Kidney (tissue), 14 donors: ENCODE results near the gene USP48. TPM values are rescaled to one million over a fixed set of nuclear protein-coding genes. Genes with fewer than 3 reads are reported as not detected.
"Not testable (repeated sequence)": the region's sequence is repeated elsewhere in the genome, so short reads cannot be mapped to it uniquely, and the experiment has no call there.

Experiments
- DNase-seq, 5 donors: peaks; one replicate each; pipeline ENCODE4 v3.0.0-alpha.2; 2013 to 2020
- FAIRE-seq: peaks from 2 replicates; lab custom pipeline; 2012; peaks lifted over from hg19 to GRCh38; lab: Jason Lieb, UNC
- H3K27ac ChIP-seq, 2 donors: one replicate each; pipeline ENCODE4 v1.7.0; 2013; ENCODE audit warnings: low read depth in 2 of 2, low read length in 2 of 2, inconsistent platforms in 1 of 2
- H3K27me3 ChIP-seq: one replicate; pipeline ENCODE4 v1.7.1; 2013; ENCODE audit warnings: low read length, inconsistent platforms; ENCODE audit not compliant: control insufficient read depth, insufficient read depth
- H3K36me3 ChIP-seq, 3 donors: one replicate each; pipeline versions ENCODE4 v1.7.0 to v1.7.1; 2013; ENCODE audit warnings: low read length in 3 of 3, control low read depth in 1 of 3, inconsistent platforms in 1 of 3; ENCODE audit not compliant: insufficient read depth in 3 of 3, control insufficient read depth in 2 of 3
- H3K4me1 ChIP-seq, 3 donors: one replicate each; pipeline versions ENCODE4 v1.7.0 to v1.7.1; 2013; ENCODE audit warnings: low read length in 3 of 3, inconsistent platforms in 1 of 3, low read depth in 1 of 3; ENCODE audit not compliant: control insufficient read depth in 2 of 3, insufficient read depth in 2 of 3
- H3K4me3 ChIP-seq, 3 donors: one replicate each; pipeline versions ENCODE4 v1.7.0 to v1.8.1; 2013; ENCODE audit warnings: low read length in 3 of 3, control low read depth in 1 of 3, inconsistent platforms in 1 of 3
- H3K9ac ChIP-seq, 3 donors: one replicate each; pipeline versions ENCODE4 v1.7.0 to v1.7.1; 2013; ENCODE audit warnings: low read length in 3 of 3, control low read depth in 1 of 3, inconsistent platforms in 1 of 3
- H3K9me3 ChIP-seq, 3 donors: one replicate each; pipeline versions ENCODE4 v1.7.0 to v1.7.1; 2013; ENCODE audit warnings: low read length in 3 of 3, control low read depth in 1 of 3, inconsistent platforms in 1 of 3; ENCODE audit not compliant: control insufficient read depth in 2 of 3, insufficient read depth in 1 of 3
- intact Hi-C: fragments of 100-400 bp; cut with DNase I; formaldehyde crosslinking; loops from one replicate; pipeline ENCODE4 v1.11.1; 2022
- polyA plus RNA-seq: library from polyadenylated mRNA; stranded (reverse); fragments of 350-450 nt; fragmentation: Illumina TruSeq; extraction: RNeasy Lipid Tissue Mini Kit (QIAGEN cat#74804); gene quantifications from one replicate; pipeline ENCODE4 v1.2.3, GENCODE V29; 2014; ENCODE audit warnings: low read depth, low replicate concordance; ENCODE audit not compliant: insufficient read depth
- total RNA-seq: library from RNA; stranded (reverse); fragmentation: NEBNext Ultra II Directional; extraction: Animal tissue kit (Norgen Biotek cat#: 25700); gene quantifications from one replicate; pipeline ENCODE4 v1.2.1, GENCODE V29; 2021
- TF ChIP-seq, protein P1 (sequence below): IDR thresholded peaks from 3 replicates; pipeline ENCODE4 v1.5.1; 2012; ENCODE audit warnings: mild to moderate bottlenecking, moderate library complexity, borderline replicate concordance; ENCODE audit not compliant: insufficient read depth; ENCODE audit errors: extremely low read depth
- donor health status: control.
- donor health status: control.
- donor health status: control.
- donor health status: control.
- donor health status: control.
- donor health status: DM: yes; HTN: yes; CAD: no.
- donor health status: Normal renal cell carcinoma (clear cell type).

Gene USP48
- total and polyA plus RNA-seq, 2 donors from 2014 or later: 16.7 to 62.8 TPM

GRCh38 chr1:21631944-21632887 lies 150.7 kb downstream of the USP48 start:
- peaks cover 0 to 35% (median 16%) of the 10 kb centered on the region in 3 donors for H3K4me1 ChIP-seq
- no peak for DNase-seq
- TF ChIP-seq, protein P1, sequence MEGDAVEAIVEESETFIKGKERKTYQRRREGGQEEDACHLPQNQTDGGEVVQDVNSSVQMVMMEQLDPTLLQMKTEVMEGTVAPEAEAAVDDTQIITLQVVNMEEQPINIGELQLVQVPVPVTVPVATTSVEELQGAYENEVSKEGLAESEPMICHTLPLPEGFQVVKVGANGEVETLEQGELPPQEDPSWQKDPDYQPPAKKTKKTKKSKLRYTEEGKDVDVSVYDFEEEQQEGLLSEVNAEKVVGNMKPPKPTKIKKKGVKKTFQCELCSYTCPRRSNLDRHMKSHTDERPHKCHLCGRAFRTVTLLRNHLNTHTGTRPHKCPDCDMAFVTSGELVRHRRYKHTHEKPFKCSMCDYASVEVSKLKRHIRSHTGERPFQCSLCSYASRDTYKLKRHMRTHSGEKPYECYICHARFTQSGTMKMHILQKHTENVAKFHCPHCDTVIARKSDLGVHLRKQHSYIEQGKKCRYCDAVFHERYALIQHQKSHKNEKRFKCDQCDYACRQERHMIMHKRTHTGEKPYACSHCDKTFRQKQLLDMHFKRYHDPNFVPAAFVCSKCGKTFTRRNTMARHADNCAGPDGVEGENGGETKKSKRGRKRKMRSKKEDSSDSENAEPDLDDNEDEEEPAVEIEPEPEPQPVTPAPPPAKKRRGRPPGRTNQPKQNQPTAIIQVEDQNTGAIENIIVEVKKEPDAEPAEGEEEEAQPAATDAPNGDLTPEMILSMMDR: no peak
- H3K27me3 ChIP-seq: no peaks in the 10 kb centered on the region
- H3K9ac ChIP-seq: peak overlapping the region in 1 of 3 donors; percentile 41
- intact Hi-C loops: no loop called here
- H3K9me3 ChIP-seq: no peaks in the 10 kb centered on the region
- peaks cover 0 to 4% (median 0%) of the 10 kb centered on the region in 3 donors for H3K36me3 ChIP-seq
- FAIRE-seq: no peak
- no peak overlapping the region for H3K4me3 ChIP-seq
- peak overlapping the region; percentile 90 to 94 for H3K27ac ChIP-seq

DNA sequence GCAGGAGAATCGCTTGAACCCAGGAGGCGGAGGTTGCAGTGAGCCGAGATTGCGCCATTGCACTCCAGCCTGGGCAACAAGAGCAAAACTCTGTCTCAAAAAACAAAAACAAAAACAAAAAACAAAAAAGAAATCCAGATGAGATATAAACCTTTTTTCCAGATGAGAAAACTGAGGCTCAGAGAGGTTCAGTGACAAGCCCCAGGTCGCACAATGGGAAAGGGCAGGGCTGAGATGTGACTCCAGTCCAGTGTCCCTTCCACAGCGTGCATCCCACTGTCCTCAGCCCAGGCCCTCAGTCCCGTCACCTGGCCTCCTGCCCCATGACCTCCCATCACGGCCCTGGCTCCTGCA lies 151.4 kb downstream of the USP48 start:
- Histone ChIP-seq H3K4me1 (peaks cover 0 to 35% (median 16%) of the 10 kb centered on the region in 3 donors), H3K27ac (peak overlapping the region; percentile 90 to 94), H3K9ac (peak overlapping the region in 1 of 3 donors; percentile 41)
- FAIRE-seq, H3K9me3 ChIP-seq, H3K4me3 ChIP-seq, intact Hi-C loops, DNase-seq, H3K36me3 ChIP-seq, H3K27me3 ChIP-seq: not testable (repeated sequence)

- H3K4me3 ChIP-seq: no peak overlapping the region
- H3K36me3 ChIP-seq: no peaks in the 10 kb centered on the region
- H3K9ac ChIP-seq: no peak overlapping the region
- H3K27ac ChIP-seq: no peak overlapping the region
- intact Hi-C loops: no loop called here
- H3K9me3 ChIP-seq: no peaks in the 10 kb centered on the region
- no peak for FAIRE-seq
- H3K4me1 ChIP-seq: peaks cover 0 to 32% (median 14%) of the 10 kb centered on the region in 3 donors
- no peak for DNase-seq
- TF ChIP-seq, protein P1: no peak
- no peaks in the 10 kb centered on the region for H3K27me3 ChIP-seq
Measured at GRCh38 chr1:21630571-21631343, 152.2 kb downstream of the USP48 start.

GRCh38 chr1:21629971-21630370 lies 153.0 kb downstream of the USP48 start:
- H3K4me1 ChIP-seq: peaks cover 0 to 27% (median 6%) of the 10 kb centered on the region in 3 donors
- no peak overlapping the region for H3K9ac ChIP-seq
- H3K36me3 ChIP-seq: no peaks in the 10 kb centered on the region
- H3K27me3 ChIP-seq: no peaks in the 10 kb centered on the region
- intact Hi-C loops: no loop called here
- H3K27ac ChIP-seq: no peak overlapping the region
- H3K4me3 ChIP-seq: no peak overlapping the region
- FAIRE-seq: no peak
- TF ChIP-seq, protein P1: no peak
- DNase-seq: no peak
- no peaks in the 10 kb centered on the region for H3K9me3 ChIP-seq
